ENCODE data around the gene MAN2A2. TPM values are rescaled to one million over a fixed set of nuclear protein-coding genes. Genes with fewer than 3 reads are reported as not detected.

Gene MAN2A2
- total and polyA plus RNA-seq, 9 of the 15 experiments (the other 6 are each of a cell fraction or from before 2014, with no cell fraction given), result 7.3 to 151 (median 43.4) TPM

DNA sequence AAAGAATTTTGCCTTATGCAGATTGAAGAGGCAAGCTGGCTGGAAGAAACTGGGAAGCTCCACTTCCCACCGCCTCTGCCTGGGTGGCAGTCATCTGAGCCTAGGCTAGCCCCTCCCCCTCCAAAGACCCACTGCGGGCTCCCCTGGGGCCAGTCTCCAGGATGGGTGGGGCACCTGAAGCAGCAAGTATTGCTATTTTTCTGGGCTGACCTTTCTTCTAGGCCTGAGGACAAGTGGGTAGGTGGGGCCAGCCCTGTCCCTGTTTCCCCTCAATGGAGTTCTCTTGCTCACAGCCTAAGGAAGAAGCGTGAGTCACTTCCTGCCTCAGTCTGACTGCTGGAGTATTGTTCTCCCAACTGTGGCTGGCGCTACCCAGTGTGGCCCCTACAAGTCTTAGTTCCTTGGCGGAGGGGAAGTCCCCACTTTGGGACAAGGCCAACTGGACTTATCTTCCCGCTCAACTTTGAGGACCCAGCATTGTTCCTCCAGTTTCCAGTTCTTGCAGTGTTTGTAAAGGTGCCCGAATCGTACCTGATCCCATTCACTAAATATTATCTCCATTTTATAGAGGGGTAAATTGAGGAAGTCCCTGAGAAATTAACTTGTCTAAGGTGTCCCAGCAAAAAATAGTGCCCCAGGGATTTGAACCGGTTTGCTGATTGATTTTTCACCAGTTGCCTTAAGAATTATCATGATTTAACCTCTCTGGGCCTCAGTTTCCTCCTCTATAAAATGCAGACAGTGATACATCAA, 33.3 kb upstream of the MAN2A2 start (continued):
- 0 out of 2 replicates have a peak, but pooled peaks have one; percentile 44 for TF ChIP-seq CREB3 (tag; conservative IDR thresholded peaks at IDR 0.05; ENCODE audit: low read depth)
- peak in 1 of 2 experiments; percentile 56; a peak in 2 of 4 replicates for TF ChIP-seq HDAC1 (IDR thresholded peaks at IDR 0.05)
- TF ChIP-seq LEF1 (IDR thresholded peaks at IDR 0.05), result peak; percentile 30; the same call in 1 of the 2 replicates
- TF ChIP-seq EWSR1 (IDR thresholded peaks at IDR 0.05; ENCODE audit: borderline replicate concordance, low read depth, partially characterized antibody), result no peak
- peak; percentile 53; the same call in 1 of the 2 replicates for TF ChIP-seq SMAD4 (CRISPR knock-in tag; conservative IDR thresholded peaks at IDR 0.05)
- no peak for TF ChIP-seq BHLHE40 (IDR thresholded peaks at IDR 0.05; ENCODE audit: low read length)
- TF ChIP-seq ZNF174 (CRISPR knock-in tag; IDR thresholded peaks at IDR 0.05), result no peak
- TF ChIP-seq IFI16 (CRISPR knock-in tag; IDR thresholded peaks at IDR 0.05), result no peak
- TF ChIP-seq SPI1 (IDR thresholded peaks at IDR 0.05; ENCODE audit: borderline replicate concordance, low read depth, low read length), result peak; percentile 78
- TF ChIP-seq ARID1B (IDR thresholded peaks at IDR 0.05), result peak; percentile 42
- TF ChIP-seq YBX1 (IDR thresholded peaks at IDR 0.05), result no peak
- 0 out of 2 replicates have a peak, but pooled peaks have one; percentile 31 for TF ChIP-seq ZNF24 (IDR thresholded peaks at IDR 0.05)
- TF ChIP-seq, protein P1, sequence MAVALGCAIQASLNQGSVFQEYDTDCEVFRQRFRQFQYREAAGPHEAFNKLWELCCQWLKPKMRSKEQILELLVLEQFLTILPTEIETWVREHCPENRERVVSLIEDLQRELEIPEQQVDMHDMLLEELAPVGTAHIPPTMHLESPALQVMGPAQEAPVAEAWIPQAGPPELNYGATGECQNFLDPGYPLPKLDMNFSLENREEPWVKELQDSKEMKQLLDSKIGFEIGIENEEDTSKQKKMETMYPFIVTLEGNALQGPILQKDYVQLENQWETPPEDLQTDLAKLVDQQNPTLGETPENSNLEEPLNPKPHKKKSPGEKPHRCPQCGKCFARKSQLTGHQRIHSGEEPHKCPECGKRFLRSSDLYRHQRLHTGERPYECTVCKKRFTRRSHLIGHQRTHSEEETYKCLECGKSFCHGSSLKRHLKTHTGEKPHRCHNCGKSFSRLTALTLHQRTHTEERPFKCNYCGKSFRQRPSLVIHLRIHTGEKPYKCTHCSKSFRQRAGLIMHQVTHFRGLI (CRISPR knock-in tag; IDR thresholded peaks at IDR 0.05), result no peak
- TF ChIP-seq, protein P2, sequence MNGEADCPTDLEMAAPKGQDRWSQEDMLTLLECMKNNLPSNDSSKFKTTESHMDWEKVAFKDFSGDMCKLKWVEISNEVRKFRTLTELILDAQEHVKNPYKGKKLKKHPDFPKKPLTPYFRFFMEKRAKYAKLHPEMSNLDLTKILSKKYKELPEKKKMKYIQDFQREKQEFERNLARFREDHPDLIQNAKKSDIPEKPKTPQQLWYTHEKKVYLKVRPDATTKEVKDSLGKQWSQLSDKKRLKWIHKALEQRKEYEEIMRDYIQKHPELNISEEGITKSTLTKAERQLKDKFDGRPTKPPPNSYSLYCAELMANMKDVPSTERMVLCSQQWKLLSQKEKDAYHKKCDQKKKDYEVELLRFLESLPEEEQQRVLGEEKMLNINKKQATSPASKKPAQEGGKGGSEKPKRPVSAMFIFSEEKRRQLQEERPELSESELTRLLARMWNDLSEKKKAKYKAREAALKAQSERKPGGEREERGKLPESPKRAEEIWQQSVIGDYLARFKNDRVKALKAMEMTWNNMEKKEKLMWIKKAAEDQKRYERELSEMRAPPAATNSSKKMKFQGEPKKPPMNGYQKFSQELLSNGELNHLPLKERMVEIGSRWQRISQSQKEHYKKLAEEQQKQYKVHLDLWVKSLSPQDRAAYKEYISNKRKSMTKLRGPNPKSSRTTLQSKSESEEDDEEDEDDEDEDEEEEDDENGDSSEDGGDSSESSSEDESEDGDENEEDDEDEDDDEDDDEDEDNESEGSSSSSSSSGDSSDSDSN (IDR thresholded peaks at IDR 0.05; ENCODE audit: borderline replicate concordance in 1 of 2, low read depth in 2 of 2, low read length in 2 of 2), result peak in 1 of 2 experiments; percentile 59; a peak in 1 of 4 replicates
- no peak for TF ChIP-seq TRIM28 (IDR thresholded peaks at IDR 0.05)
- 0 out of 2 replicates have a peak, but pooled peaks have one; percentile 49 for TF ChIP-seq ZNF76 (CRISPR knock-in tag; IDR thresholded peaks at IDR 0.05; ENCODE audit: borderline replicate concordance)
- TF ChIP-seq KAT2B (IDR thresholded peaks at IDR 0.05; ENCODE audit: low read depth, low read length), result no peak
- no peak for TF ChIP-seq STAT5B (CRISPR knock-in tag; IDR thresholded peaks at IDR 0.05)
- peak; percentile 27; the same call in 1 of the 2 replicates for TF ChIP-seq ZBTB2 (IDR thresholded peaks at IDR 0.05)
- TF ChIP-seq PKNOX1 (IDR thresholded peaks at IDR 0.05), result peak; percentile 41
